Measurements from ENCODE around the gene SFPQ.
A peak's percentile ranks its signal among the peaks of the same experiment; 100 is the strongest.
"Not testable (repeated sequence)": the region's sequence is repeated elsewhere in the genome, so short reads cannot be mapped to it uniquely, and the experiment has no call there.

SFPQ gene, protein sequence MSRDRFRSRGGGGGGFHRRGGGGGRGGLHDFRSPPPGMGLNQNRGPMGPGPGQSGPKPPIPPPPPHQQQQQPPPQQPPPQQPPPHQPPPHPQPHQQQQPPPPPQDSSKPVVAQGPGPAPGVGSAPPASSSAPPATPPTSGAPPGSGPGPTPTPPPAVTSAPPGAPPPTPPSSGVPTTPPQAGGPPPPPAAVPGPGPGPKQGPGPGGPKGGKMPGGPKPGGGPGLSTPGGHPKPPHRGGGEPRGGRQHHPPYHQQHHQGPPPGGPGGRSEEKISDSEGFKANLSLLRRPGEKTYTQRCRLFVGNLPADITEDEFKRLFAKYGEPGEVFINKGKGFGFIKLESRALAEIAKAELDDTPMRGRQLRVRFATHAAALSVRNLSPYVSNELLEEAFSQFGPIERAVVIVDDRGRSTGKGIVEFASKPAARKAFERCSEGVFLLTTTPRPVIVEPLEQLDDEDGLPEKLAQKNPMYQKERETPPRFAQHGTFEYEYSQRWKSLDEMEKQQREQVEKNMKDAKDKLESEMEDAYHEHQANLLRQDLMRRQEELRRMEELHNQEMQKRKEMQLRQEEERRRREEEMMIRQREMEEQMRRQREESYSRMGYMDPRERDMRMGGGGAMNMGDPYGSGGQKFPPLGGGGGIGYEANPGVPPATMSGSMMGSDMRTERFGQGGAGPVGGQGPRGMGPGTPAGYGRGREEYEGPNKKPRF

DNA sequence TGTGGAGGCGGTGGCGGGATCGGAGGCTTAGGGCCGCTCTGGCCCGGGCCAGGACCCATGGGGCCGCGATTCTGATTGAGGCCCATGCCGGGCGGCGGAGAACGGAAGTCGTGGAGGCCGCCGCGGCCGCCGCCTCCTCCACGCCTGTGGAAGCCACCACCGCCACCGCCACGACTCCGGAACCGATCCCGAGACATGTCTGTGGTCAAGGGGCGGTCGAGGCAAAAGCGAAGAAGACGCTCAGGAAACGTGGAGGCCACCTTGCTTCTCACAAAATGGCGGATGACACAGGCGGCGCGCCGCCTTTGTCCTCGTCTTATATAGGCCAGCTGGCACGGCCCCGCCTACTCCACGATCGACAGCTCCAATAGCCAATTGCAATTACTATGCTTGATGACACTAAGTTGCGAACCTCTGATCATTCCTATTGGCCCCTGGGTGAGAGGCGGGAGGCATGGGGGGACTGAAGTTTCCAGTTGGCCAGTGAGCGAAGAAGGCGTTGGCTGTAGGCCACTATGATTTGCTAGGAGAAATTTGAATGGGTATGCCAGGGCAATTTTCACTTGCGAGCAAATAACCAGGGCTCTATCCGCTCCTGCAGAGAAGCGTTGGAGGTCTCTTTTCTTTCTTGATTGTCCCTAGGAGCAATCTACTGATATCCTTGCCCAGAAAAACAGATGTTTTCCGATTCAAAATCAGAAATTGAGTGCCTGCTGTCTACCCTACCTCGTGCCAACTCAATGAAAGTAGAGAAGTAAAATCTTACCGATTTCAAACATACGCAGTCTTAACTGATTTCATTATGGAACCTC, at the start of gene SFPQ:
Gene SFPQ, minus strand, starts transcription at position 293 of the 812 bp plus-strand sequence. Its CDS starts 96 bp downstream, at position 197.
- peak; percentile 93 to 99 (median 98) for DNase-seq
- intact Hi-C loops (cut with DNase I), result loop anchor here (5.0 to 10.0 kb wide), 3 partner anchors 72 to 364 kb away; partner anchors contain the start of genes KIAA0319L, NCDN, ZMYM4 and ZMYM6

- DNase-seq; intact Hi-C loops (cut with DNase I): not testable (repeated sequence)
These were observed 43.8 kb upstream of the SFPQ start for GRCh38 chr1:35236772-35237171.

- DNase-seq, result no peak
- intact Hi-C loops (cut with DNase I), result no loop called here
These were observed 38.3 kb upstream of the SFPQ start for GRCh38 chr1:35231287-35231686.

GRCh38 chr1:35229587-35230360, 36.8 kb upstream of the SFPQ start:
- no peak for DNase-seq
- intact Hi-C loops (cut with DNase I), result no loop called here

- no peak for DNase-seq
- intact Hi-C loops (cut with DNase I), result no loop called here
These were observed 33.6 kb upstream of the SFPQ start for GRCh38 chr1:35226546-35226945.

- intact Hi-C loops (cut with DNase I), result no loop called here
- no peak for DNase-seq
These were observed 30.2 kb upstream of the SFPQ start for GRCh38 chr1:35223084-35223630.

DNA sequence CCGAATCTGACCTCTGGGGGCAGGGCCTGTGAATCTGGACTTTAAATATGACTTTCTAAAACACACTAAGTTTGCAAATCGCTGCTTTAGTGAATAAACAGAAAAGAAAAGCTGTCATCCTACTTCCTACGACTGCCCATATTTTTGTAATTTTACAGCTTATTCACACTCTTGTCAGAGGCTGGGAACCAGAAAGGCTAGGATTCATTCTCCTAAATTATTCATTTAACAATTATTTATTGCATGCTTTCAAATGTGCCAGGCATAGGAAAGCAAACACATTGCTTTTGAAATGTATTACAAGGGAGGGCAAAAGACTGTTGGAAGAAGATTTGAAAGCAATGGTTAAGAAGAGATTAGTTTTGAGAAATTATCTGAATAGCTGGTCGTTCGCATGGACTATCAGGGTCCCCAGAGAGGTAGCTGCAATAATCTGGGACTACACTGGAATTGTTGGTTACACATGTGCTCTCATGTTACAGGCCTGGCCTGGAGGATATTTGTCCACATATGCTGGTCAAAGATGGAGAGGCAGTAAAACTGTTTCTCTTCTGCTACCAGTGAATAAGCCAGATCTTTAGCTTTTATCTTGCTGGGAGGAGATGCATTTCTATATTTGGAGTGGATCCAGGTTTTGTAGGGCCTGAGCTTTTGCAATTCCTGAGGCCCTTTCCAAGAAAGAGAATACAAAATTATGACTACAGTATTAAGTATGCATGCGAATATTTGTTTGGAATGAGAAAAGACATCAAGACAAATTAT, 29.6 kb upstream of the SFPQ start:
- no peak for DNase-seq
- intact Hi-C loops (cut with DNase I), result no loop called here

DNA sequence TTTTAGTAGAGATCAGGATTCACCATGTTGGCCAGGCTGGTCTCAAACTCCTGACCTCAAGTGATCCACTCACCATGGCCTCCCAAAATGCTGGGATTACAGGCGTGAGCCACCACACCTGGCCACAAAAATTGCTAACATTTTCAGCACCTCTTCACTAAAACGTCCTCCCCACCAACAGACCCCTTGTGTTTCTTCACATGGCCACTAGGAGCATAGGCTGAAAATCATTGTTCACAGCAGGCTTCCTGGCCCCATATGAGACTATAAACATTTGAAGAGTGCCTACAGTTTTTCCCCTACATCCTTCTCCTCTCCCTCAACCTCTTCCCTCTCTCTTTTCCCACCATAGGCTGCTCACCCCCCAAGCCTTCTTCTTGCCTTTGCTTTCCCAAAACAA, 28.0 kb upstream of the SFPQ start:
- intact Hi-C loops (cut with DNase I), result no loop called here
- DNase-seq, result no peak

DNA sequence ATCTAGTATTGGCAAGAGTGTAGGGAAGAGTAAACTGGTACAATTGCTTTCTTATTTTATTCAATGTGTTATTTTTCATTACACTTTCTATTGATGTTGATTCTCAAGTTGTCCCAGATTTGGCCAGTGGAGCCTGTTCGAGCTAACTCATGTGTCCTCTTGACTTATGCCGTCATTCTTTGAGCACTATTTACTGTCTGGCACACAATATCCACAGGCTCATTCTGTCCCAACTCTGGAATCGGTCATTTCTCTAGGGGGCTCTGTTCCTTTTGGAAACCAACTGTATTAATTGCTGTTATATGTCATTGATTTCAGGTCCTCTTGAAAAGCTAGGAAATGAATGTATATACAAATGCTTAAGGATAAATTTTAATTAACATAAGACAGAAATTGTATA, 22.4 kb upstream of the SFPQ start:
- intact Hi-C loops (cut with DNase I), result no loop called here
- DNase-seq, result no peak

GRCh38 chr1:35211120-35211414, 18.1 kb upstream of the SFPQ start:
- no peak for DNase-seq
- intact Hi-C loops (cut with DNase I), result no loop called here

- intact Hi-C loops (cut with DNase I), result no loop called here
- DNase-seq, result peak in 1 of 42 donors; percentile 16
These were observed 17.6 kb upstream of the SFPQ start for GRCh38 chr1:35210321-35211119.

GRCh38 chr1:35203295-35203694, 10.3 kb upstream of the SFPQ start:
- intact Hi-C loops (cut with DNase I), result loop anchor here (10.0 kb wide), 1 partner anchor 92 kb away; no protein-coding TSS in a partner anchor

DNA sequence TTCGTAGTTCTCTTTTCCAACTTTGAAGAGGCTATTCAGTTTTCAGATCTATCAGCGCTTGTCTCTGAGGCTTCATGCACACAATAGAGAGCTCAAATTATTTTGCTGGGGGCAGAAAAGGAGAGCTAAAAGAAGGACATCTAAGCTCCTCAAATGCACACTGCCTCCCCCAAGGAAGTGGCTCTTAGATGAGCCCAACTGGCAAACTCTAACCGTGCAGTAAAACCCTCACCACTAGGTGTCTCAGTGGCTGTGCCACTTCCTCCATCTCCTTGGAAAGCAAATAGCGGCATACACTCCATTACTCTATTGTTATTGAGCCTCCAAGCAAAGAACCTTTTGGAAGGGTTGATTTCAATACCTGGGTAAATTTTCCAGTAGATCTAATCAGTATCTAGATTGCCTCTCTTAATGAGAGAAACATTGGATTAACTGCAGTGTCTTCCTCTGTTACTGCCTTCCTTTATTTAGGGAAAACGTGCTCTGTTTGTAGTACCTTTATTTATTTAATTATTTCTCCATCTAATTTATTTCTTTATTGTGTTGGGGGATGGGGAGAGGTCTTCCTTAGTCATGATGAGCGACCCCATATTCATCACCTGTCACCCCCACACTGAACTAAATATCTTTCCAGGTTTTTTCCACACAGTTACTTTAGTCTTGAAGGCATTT, 9.2 kb upstream of the SFPQ start:
- intact Hi-C loops (cut with DNase I), result loop anchor here (10.0 kb wide), 1 partner anchor 93 kb away; no protein-coding TSS in a partner anchor
- peak; percentile 31 to 91 (median 77) for DNase-seq

More at GRCh38 chr1:35203295-35203694, 10.3 kb upstream of the SFPQ start:
- no peak for DNase-seq

GRCh38 chr1:35201631-35202030, 8.7 kb upstream of the SFPQ start:
- no peak for DNase-seq
- intact Hi-C loops (cut with DNase I), result loop anchor here (10.0 kb wide), 1 partner anchor 93 kb away; no protein-coding TSS in a partner anchor

GRCh38 chr1:35192056-35192852, 691 bp downstream of the SFPQ start:
- DNase-seq, result peak; percentile 28 to 92 (median 84)
- intact Hi-C loops (cut with DNase I), result loop anchor here (5.0 to 10.0 kb wide), 3 partner anchors 73 to 365 kb away; partner anchors contain the start of genes KIAA0319L, NCDN, ZMYM4 and ZMYM6

Measured in head of caudate nucleus (tissue), 42 donors.